GM19452 (cell line): ENCODE data around the gene FAM170B.

Experiments
- ATAC-seq: cut with Tn5 transposase; IDR thresholded peaks from one replicate; pipeline ENCODE4 v1.9.1; 2021; ENCODE audit not compliant: unreplicated experiment

Gene FAM170B

GRCh38 chr10:49169776-49170175, 36.0 kb upstream of the FAM170B start:
- no peak for ATAC-seq

DNA sequence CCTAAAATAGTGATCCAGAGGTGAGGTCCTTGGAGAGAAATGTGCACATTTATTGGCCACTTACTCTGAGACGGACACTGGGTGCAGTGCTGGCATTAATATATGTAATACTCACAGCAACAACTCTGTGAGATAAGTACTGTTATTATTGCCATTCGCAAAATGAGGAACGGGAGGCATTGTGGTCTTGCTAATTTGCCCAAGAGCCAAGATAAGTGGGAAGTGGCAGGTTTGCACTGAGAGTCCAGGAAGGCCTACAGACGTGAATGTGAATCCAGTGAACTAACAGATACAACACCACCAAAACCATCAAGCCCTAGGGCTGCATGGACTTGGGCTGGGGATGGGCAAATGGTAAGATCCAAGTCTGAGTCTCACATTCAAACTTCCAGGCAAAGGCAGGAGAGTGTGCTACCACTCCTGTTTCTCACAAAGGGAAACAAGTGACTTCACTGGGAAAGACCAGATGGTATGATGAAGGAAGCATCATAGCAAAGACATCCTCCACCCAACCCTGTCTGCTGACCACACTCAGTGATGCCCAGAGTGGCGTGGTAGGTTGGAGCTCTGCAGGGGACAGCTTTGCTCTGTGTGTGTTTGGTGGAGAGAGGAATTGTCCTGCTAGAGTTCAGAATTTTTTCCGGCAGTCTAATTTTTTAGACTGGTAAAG, 35.1 kb upstream of the FAM170B start:
- no peak for ATAC-seq

DNA sequence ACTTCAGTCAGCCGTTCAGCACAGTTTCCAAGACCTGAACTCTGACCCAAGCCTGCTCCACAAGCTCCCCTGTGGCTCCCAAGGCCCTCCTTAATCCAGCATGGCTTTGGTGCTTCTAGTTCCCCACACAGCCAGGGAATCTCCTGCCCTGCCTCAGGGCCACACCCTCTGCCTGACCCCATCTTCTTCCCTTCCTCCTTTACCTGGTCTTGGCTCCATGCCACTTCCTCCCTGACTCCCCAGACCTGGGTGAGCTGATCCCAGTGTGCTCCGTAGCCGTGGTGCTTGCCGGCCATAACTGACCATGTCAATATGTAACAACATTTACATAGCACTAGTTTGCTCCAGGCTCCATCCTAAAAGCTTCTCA, 34.3 kb upstream of the FAM170B start:
- no peak for ATAC-seq

- no peak for ATAC-seq
Observed at GRCh38 chr10:49167425-49168170, 33.8 kb upstream of the FAM170B start.

DNA sequence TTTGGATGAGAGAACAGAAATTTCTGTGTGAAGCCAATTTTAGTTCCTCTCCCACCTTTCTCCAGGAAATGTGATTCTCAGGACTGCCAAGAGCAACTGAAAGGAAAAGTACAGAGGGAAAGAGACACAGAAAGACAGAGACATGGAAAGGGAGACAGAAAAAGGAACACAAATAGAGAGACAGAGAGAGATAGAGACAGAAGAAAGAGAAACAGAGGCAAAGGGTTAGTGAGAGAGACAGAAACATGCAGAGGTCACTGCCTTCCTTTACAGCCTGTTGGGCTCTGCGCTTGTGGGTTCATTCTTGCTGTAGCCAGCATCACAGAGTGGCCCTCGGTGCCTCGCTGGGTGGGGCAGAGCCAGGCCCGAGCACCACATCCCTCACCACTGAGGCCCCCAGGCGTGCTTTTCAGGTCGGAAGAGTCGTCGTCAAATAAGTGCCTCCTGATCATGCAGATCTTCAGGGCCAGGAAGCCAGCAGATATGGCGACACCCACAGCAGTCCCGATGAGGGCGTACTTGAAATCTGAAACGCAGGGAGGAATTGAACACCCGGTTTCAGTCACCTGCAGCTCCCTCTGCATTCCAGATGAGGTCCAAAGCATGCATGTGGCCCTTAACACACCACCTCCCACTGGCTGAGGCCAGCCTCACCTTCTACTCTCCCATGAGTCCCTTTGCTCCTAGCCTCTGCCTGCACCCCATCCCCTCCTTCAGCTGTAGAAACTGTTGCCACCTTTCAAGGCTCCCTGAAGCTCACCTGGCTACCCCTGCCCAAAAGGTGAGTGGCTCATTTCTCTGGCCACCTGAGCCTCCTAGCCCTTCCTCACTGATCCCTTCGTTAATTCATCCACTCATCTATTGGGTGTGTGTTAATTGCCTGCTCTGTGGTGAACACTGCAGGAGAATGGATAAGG, 32.9 kb upstream of the FAM170B start:
- no peak for ATAC-seq

GRCh38 chr10:49165821-49166483, 32.1 kb upstream of the FAM170B start:
- no peak for ATAC-seq

DNA sequence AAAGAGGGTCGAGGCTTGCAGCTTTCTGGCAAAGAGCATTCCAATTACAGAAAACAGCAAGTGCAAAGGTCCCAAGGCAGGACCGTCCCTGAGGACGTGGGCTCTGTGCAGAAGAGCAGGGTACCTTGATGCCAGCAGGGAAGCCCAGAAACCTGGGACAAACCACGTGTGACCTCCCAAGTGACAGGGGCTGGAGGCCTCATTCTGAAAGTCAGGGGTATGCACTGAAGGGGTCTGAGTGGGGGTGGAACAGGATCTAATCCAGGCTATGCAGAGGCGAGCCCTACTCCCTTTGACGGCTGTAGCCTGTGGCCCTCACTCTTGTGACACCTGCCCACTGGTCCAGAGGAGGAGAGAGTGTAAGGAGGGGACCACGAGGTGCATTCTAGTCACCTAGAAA, 31.4 kb upstream of the FAM170B start:
- no peak for ATAC-seq

DNA sequence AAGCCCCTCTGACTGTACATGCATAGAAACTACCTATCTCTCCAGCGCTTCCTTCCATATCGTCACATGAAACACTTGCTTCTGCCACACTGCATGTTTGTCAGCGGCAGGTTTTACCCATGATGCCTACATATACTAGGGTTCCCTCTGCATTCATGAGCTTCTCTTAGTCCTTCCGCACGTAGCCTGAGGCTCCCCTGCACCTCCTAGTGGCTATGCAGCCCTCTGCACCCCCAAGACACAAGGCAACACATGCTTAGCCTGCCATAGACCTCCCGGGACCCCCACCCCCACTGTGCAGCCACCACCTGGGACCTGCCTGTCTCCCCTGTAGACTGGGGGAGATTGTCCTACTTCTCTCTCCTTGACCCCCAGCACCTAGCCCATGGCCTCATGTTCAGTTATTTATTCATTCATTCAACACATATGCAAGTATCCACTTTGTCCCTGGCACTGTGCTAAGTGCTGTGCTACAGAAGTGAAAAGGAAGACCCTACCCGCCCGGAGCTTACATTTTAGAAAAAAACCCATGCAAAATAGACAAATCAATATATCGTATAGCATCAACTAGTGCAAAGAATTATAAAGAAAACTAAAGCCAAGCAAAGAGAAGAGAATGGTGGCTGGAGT, 30.9 kb upstream of the FAM170B start:
- no peak for ATAC-seq

GRCh38 chr10:49163741-49164140, 29.9 kb upstream of the FAM170B start:
- no peak for ATAC-seq

DNA sequence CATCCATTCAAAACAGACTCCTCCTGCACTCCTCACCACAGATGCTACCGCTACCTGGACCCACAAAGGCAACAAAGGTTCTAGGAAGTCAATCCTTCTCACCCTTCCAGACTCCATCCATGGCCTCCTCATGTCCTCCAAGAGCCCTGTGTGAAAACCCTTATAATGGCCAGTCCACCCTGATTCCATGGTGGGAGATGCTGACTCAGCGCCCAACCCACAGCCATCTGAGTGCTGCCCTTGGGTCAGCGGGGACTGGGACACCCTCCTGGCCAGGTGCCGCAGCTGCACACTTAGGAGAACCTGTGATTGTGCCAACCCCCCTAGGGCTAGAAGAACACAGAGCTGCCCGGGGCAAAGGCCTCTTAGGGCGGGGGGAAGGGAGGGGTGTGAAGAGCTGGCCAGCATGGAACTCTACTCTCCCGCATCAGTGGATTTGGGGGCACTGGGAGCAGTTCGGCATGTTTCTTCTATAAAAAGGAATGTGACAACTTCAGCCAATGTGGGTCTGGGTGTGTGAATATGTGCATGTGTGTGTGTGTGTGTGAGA, 29.0 kb upstream of the FAM170B start:
- no peak for ATAC-seq

- ATAC-seq, result no peak
Observed at GRCh38 chr10:49162063-49162462, 28.2 kb upstream of the FAM170B start.

DNA sequence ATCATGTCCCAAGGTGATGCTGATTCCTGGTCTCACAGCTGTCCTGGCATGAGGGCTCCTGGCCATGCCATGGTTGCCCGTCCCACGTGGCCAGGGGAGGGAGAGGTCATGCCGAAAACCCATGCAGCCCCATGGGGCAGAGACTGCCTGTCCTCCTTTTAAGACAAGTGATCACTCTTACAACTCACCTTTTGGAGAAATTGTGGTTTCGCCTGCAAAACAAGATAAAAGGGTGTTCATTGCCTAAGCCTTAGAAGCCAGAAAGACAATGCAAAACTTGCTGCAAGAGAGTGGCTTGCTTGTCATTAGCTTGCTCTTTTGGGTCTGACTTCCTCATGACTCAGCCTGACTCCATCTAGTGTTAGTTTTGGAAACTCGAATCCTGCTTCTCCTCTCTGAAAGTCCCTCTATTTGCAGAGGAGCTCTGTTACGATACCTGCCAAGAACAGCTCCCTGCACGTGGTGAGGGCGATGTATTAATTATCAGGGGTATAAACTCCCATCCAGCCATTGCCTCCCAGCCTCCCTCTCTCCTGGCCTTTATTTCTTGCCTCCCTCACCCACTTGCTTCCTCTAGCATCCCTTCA, 27.7 kb upstream of the FAM170B start:
- ATAC-seq, result no peak

GRCh38 chr10:49160814-49161213, 27.0 kb upstream of the FAM170B start:
- no peak for ATAC-seq

DNA sequence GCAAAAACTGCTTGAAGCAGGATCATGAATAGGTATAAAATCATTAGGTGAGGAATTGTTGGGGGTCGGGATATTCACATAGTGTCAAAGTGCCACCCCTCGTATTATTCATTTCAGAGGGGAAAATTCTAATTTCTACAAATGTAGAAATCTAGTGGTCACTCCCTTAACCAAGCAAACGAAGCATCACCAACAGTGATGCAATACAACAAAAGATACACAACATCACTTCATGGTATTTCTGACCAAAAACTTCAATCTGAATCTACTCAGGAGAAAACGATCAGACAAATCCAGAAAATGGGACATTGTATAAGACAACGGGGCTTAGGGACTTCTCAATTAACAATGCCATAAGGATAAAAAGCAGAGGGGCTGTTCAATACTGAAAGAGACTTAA, 26.3 kb upstream of the FAM170B start:
- no peak for ATAC-seq

GRCh38 chr10:49158915-49159314, 25.1 kb upstream of the FAM170B start:
- ATAC-seq, result no peak

DNA sequence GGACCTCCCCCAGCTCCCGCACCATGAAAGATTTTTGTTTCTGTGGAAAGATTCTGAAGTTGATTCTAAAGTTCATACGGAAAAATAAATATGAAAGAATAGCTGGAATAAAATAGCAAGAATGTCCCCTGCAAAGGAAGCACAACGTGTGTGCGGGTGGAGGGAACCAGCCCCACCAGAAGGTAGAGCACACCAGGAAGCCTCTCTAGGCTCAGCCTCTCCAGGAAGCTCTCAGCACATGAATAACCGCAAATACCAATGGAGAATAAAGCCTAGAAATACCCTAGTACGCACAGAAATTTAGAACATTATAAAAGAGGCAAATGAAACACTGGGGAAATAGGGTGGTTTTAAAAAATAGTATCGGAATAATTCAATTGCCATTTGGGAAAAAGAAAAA, 24.6 kb upstream of the FAM170B start:
- ATAC-seq, result no peak

DNA sequence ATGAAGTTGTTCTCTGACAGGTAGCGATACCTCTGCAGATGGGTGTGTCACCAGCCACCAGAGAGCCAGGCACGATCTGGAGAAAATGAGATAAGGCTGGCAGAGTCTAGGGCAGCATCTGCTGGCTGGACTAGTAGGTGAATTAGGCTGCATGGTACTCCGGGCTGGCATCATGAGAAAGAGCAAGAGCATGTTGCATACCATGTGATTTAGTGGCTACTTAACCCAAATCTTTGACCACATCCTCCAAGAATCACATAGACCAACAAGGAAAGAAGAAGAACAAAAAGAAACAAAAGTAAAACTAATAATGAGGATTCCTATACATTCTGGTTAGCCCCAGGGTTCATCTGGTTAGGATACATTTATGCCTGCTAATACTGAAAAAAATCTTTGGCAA, 23.4 kb upstream of the FAM170B start:
- no peak for ATAC-seq

DNA sequence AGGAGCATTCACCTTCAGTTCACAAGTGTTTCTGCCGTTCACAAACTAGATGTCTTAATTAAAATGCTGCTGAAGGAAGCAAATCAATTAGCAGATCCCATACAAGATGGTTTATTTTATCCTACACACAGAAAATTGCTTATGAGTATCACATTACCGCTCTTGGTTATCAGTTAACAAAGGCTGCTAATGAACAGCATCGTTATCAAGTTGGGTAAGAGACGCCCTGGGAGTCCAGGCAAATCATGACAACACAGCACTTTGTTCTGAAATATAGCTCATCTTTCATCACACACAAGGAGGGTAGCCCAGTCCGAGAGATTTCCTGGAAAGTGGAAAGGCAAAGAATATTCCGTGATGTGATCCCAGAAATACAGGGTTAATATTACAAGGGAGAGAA, 20.8 kb upstream of the FAM170B start:
- ATAC-seq, result no peak

DNA sequence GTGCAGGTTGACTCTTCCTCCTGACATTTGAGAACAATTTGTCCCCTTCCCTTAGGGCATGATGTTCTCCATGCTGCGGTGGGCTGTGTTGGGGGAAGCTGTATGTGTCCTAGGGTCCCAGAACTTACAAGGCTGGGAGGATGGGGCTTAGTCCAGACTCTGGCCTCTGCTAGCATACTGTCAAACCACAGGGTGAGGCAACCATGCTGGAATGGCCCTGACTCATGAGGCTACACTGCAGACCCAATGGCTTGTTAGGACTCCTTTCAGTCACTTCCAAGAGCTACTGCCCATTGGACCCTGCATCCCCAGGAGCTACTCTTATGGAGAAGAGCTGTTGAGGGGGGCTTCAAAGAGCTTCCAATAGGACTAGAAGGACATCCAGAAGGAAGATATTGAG, 20.1 kb upstream of the FAM170B start:
- ATAC-seq, result no peak

DNA sequence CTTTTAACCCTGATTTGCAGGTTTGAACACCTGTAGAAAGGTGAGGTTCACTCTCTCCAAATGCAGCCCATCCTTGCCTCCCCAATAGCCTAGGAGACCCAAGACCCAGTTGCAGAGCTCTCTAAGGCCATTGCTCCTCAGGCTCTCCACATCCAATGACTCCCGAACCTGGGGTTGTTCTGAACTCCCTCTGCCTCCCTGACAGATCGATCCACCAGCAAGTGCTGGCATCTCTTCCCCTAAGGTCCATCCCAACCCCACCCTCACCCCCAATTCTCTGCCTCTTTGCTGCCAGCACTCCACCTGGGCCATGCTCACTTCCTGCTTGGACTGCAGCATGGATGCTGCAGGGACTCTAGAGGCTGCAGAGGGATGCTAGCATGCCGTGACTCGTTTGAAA, 19.3 kb upstream of the FAM170B start:
- no peak for ATAC-seq
